Keratinocyte (primary cell): ENCODE results near the gene UBASH3B.

Source experiments
- CTCF ChIP-seq, 3 experiments: IDR thresholded peaks in 1 of 3; conservative IDR thresholded peaks in 1 of 3; optimal IDR thresholded peaks in 1 of 3; 2 replicates in 2 of 3; 3 replicates in 1 of 3; pipeline versions ENCODE3 to v1.5.1; 2011; ENCODE audit warnings: low read length in 3 of 3, mild to moderate bottlenecking in 3 of 3, moderate library complexity in 2 of 3, control low read depth in 1 of 3, inconsistent platforms in 1 of 3; ENCODE audit not compliant: insufficient read depth in 2 of 3; ENCODE audit errors: extremely low read depth in 1 of 3
- EZH2 ChIP-seq: IDR thresholded peaks from one replicate; pipeline ENCODE4 v1.6.1; 2012; ENCODE audit warnings: inconsistent platforms, mild to moderate bottlenecking, low read length, moderate library complexity

GRCh38 chr11:122661182-122661945, 5.8 kb downstream of the UBASH3B start:
- TF ChIP-seq CTCF (optimal IDR thresholded peaks at IDR 0.05 in 1 of 3, IDR thresholded peaks at IDR 0.05 in 1 of 3, conservative IDR thresholded peaks at IDR 0.05 in 1 of 3; ENCODE audit: extremely low read depth in 1 of 3, insufficient read depth in 2 of 3, low read length in 3 of 3): no peak
- no peak for TF ChIP-seq EZH2
